HepG2 (cell line): ENCODE results near the gene RNASE7. TPM values are rescaled to one million over a fixed set of nuclear protein-coding genes. Genes with fewer than 3 reads are reported as not detected.

Experiments used
- BHLHE40 ChIP-seq: IDR thresholded peaks from 2 replicates; pipeline ENCODE4 v1.6.1; 2011; ENCODE audit warnings: low read length, improper control_type of control experiment
- BORCS8-MEF2B ChIP-seq: sonication (generic); formaldehyde crosslinking; IDR thresholded peaks from 2 replicates; pipeline ENCODE4 v1.8.0; 2022; ENCODE audit warnings: mild to moderate bottlenecking, missing genetic modification reagents
- CEBPG ChIP-seq: IDR thresholded peaks from 2 replicates; pipeline ENCODE4 v1.6.1; 2016
- CSRNP1 ChIP-seq: sonication (generic); formaldehyde crosslinking; IDR thresholded peaks from 2 replicates; pipeline ENCODE4 v1.8.1; 2023; ENCODE audit warnings: mild to moderate bottlenecking, missing genetic modification reagents
- FOXA3 ChIP-seq: IDR thresholded peaks from 2 replicates; pipeline ENCODE4 v1.6.1; 2016; ENCODE audit warnings: missing genetic modification reagents, missing compliant biosample characterization
- FOXJ3 ChIP-seq: sonication (generic); formaldehyde crosslinking; IDR thresholded peaks from 2 replicates; pipeline ENCODE4 v1.4.0; 2020; ENCODE audit warnings: missing genetic modification reagents, mild to moderate bottlenecking, borderline replicate concordance
- FOXK2 ChIP-seq: fragments of 450-650 bp; IDR thresholded peaks from 2 replicates; pipeline ENCODE4 v1.6.1; 2016
- FUBP1 ChIP-seq: sonication (generic); formaldehyde crosslinking; IDR thresholded peaks from 2 replicates; pipeline ENCODE4 v1.5.1; 2020; ENCODE audit warnings: missing genetic modification reagents, mild to moderate bottlenecking, borderline replicate concordance
- GABPA ChIP-seq, 2 experiments: IDR thresholded peaks; 2 replicates each; pipeline ENCODE4 v1.6.1; 2011 to 2016; ENCODE audit warnings: low read depth in 2 of 2, low read length in 1 of 2, missing biosample characterization in 1 of 2, missing genetic modification characterization in 1 of 2
- HOXA7 ChIP-seq: sonication (generic); formaldehyde crosslinking; IDR thresholded peaks from 2 replicates; pipeline ENCODE4 v1.8.1; 2022; ENCODE audit warnings: mild to moderate bottlenecking, missing genetic modification reagents, moderate library complexity
- ISX ChIP-seq: sonication (generic); formaldehyde crosslinking; conservative IDR thresholded peaks from 2 replicates; pipeline ENCODE4 v1.5.0; 2020; ENCODE audit warnings: missing genetic modification reagents
- KDM6A ChIP-seq: IDR thresholded peaks from 2 replicates; pipeline ENCODE4 v1.6.1; 2016; ENCODE audit warnings: low read depth
- MAX ChIP-seq: IDR thresholded peaks from 2 replicates; pipeline ENCODE4 v1.6.1; 2012; ENCODE audit warnings: inconsistent platforms
- MEIS1 ChIP-seq: sonication (generic); formaldehyde crosslinking; IDR thresholded peaks from 2 replicates; pipeline ENCODE4 v1.9.0; 2021; ENCODE audit warnings: mild to moderate bottlenecking, missing genetic modification reagents, moderate library complexity, borderline replicate concordance
- PREB ChIP-seq: sonication (generic); formaldehyde crosslinking; IDR thresholded peaks from 2 replicates; pipeline ENCODE4 v1.4.0; 2020; ENCODE audit warnings: missing genetic modification reagents
- SALL1 ChIP-seq: sonication (generic); formaldehyde crosslinking; IDR thresholded peaks from 2 replicates; pipeline ENCODE4 v1.8.0; 2022; ENCODE audit warnings: mild to moderate bottlenecking, missing genetic modification reagents
- THAP8 ChIP-seq: sonication (generic); formaldehyde crosslinking; IDR thresholded peaks from 2 replicates; pipeline ENCODE4 v1.5.1; 2020; ENCODE audit warnings: missing genetic modification reagents, mild to moderate bottlenecking, borderline replicate concordance
- ZNF3 ChIP-seq: IDR thresholded peaks from 2 replicates; pipeline ENCODE4 v1.7.0; 2017; ENCODE audit warnings: inconsistent platforms
- ZNF414 ChIP-seq: sonication (generic); formaldehyde crosslinking; IDR thresholded peaks from 2 replicates; pipeline ENCODE4 v1.5.0; 2020; ENCODE audit warnings: missing genetic modification reagents
- ZNF619 ChIP-seq: sonication (generic); formaldehyde crosslinking; IDR thresholded peaks from 2 replicates; pipeline ENCODE4 v1.4.0; 2020; ENCODE audit warnings: mild to moderate bottlenecking, missing genetic modification reagents
- ZNF7 ChIP-seq: IDR thresholded peaks from 2 replicates; pipeline ENCODE4 v1.6.1; 2016; ENCODE audit warnings: missing biosample characterization, missing genetic modification reagents
- ZNF704 ChIP-seq: sonication (generic); formaldehyde crosslinking; IDR thresholded peaks from 2 replicates; pipeline ENCODE4 v1.8.1; 2023; ENCODE audit warnings: mild to moderate bottlenecking, inconsistent platforms, moderate library complexity, missing genetic modification reagents, borderline replicate concordance
- ZSCAN29 ChIP-seq: sonication (generic); formaldehyde crosslinking; conservative IDR thresholded peaks from 2 replicates; pipeline ENCODE4 v1.4.0; 2020; ENCODE audit warnings: mild to moderate bottlenecking, missing genetic modification reagents
- polyA plus RNA-seq, 8 experiments: library from polyadenylated mRNA; depleted of rRNA in 3 of 8; stranded (reverse) in 7 of 8; unstranded in 1 of 8; fragments of >200 nt; fragmentation: Illumina TruSeq in 4 of 8; extraction: Trizol in 4 of 8; gene quantifications; 2 replicates each; pipeline versions ENCODE4 v1.2.1 to v1.2.3, GENCODE V29; 2011 to 2016; ENCODE audit warnings: low read depth in 4 of 8, missing spikeins in 1 of 8, mixed read lengths in 1 of 8; ENCODE audit not compliant: insufficient read depth in 1 of 8
- total RNA-seq, 5 experiments: library from RNA; depleted of rRNA; stranded (reverse); fragments of >200 nt; fragmentation: Illumina TruSeq; extraction: Trizol; gene quantifications; 2 replicates each; pipeline ENCODE4 v1.2.3, GENCODE V29; 2016; ENCODE audit warnings: low read depth in 1 of 5

Gene RNASE7
- total and polyA plus RNA-seq, 2 of the 13 experiments (the other 11 are each of a cell fraction or from before 2014, with no cell fraction given), result 0.04 TPM; not detected in 1

- peak; percentile 22; the same call in 1 of the 2 replicates for TF ChIP-seq ZNF414
- TF ChIP-seq CSRNP1 (CRISPR knock-in tag), result no peak
- TF ChIP-seq FOXA3, result no peak
- no peak for TF ChIP-seq BHLHE40
- no peak for TF ChIP-seq CEBPG (CRISPR knock-in tag)
- no peak for TF ChIP-seq ZNF619 (CRISPR knock-in tag)
- TF ChIP-seq ZSCAN29, result no peak
- TF ChIP-seq MAX, result peak; percentile 45; the same call in 1 of the 2 replicates
- peak; percentile 42; the same call in 1 of the 2 replicates for TF ChIP-seq SALL1 (CRISPR knock-in tag)
- TF ChIP-seq FOXK2, result no peak
- TF ChIP-seq FUBP1 (CRISPR knock-in tag), result no peak
- no peak for TF ChIP-seq ISX (CRISPR knock-in tag)
- no peak for TF ChIP-seq HOXA7 (CRISPR knock-in tag)
- no peak for TF ChIP-seq THAP8 (CRISPR knock-in tag)
- TF ChIP-seq BORCS8-MEF2B (CRISPR knock-in tag), result no peak
- TF ChIP-seq ZNF3, result no peak
- TF ChIP-seq GABPA (IDR thresholded peaks at IDR 0.05; ENCODE audit: low read depth, low read length), result no peak
- peak; percentile 44 for TF ChIP-seq GABPA (CRISPR knock-in tag; IDR thresholded peaks at IDR 0.05; ENCODE audit: low read depth)
- TF ChIP-seq FOXJ3 (CRISPR knock-in tag), result no peak
- TF ChIP-seq ZNF7, result no peak
- TF ChIP-seq PREB (CRISPR knock-in tag), result no peak
- no peak for TF ChIP-seq ZNF704 (CRISPR knock-in tag)
- no peak for TF ChIP-seq KDM6A (CRISPR knock-in tag)
- no peak for TF ChIP-seq MEIS1 (CRISPR knock-in tag)
Observed at GRCh38 chr14:21023817-21024584, 18.2 kb upstream of the RNASE7 start (continued).
